NOMO-1 treated with dmso at 0.1 percent for 144 hours (cell line): ENCODE results near the gene RSPO4.

Experiments used
- DNase-seq: peaks from one replicate; lab custom pipeline; 2025; ENCODE audit not compliant: unreplicated experiment; lab: John Stamatoyannopoulos, UW

The RSPO4 gene

DNA sequence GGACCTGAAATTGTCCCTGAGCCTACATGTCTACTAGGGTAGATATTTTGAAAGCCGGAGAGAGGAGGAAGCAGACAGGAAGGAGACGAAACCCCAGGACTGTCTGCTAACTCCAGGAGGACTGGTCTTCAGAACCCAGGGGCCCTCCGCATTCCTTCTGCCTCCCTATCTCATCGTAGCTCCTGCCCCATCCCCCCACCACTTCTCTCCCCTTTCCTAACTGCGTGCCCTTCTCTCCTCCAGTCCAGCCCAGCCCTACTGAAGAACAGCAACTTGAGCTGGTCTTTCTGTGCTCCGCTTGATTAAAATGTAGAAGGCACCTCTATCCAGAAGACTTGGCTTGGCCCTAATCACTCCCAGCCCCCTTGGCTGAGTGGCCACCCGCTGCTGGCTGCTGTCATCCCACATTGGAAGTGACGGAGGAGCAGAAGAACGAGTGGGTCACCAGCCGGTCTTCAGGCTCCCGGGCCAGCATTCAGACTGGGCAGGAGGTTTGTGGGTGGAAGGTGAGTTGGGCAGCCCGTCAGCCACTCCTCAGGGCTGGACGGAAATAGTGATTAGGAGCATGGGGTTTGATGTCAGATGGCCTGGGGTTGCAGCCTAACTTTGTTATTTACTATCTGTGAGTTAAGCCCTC is 57.2 kb downstream of the RSPO4 start:
- no peak for DNase-seq

DNA sequence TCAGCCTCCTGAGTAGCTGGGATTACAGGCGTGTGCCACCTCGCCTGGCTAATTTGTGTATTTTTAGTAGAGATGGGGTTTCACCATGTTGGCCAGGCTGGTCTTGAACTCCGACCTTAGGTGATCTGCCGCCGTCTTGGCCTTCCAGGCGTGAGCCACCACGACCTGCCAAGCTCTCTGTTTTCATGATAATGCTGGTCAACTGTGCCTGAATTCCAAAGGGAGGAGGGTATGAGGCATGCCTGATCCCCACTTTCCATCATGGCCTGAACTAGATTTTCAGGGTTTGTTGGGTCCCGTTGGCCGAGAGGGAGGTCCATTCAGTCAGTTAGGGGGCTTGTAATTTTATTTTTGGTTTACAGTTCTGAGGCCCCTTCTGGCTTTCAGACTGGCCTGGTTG is 58.0 kb downstream of the RSPO4 start:
- DNase-seq: no peak

DNA sequence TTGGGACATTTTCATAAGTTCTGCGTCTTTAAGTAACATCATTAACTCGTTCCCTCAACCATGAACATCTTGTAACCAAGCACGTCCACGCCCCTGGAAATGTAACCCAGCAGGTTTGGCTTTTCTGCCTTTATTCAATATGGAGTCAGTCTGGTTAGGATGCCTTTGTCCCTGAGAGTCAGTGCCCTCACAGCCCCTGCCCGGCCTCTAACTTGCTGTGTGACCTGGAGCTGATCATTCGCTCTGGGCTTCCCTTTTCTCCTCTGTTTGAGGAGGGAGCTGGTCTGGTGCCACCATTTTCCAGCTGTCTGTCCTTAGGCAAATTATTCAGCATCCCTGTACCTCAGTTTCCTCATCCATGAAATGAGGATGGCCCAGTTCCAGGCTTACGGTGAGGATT is 59.5 kb downstream of the RSPO4 start:
- no peak for DNase-seq

- DNase-seq: no peak
Measured at GRCh38 chr20:940926-941325, 61.2 kb downstream of the RSPO4 start.

DNA sequence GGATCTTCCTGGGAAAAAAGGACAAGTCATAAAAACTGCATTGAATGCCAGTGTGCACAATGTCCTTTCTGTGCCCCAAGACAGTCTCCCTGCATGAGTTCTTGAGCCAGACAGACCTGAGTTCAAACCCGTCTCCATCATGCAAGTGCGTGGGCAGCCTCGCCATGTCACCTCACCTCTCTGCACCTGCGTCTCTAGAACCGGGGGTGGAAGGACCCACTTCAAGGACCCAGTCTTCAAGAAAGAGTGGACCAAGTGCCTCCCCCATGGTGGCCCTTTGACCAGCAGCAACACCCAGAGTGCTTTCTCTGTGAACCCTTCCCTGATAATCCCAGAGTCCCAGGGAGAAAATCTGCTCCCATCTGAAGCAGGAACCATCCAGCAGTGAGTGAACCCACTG is 62.5 kb downstream of the RSPO4 start:
- DNase-seq: no peak

DNA sequence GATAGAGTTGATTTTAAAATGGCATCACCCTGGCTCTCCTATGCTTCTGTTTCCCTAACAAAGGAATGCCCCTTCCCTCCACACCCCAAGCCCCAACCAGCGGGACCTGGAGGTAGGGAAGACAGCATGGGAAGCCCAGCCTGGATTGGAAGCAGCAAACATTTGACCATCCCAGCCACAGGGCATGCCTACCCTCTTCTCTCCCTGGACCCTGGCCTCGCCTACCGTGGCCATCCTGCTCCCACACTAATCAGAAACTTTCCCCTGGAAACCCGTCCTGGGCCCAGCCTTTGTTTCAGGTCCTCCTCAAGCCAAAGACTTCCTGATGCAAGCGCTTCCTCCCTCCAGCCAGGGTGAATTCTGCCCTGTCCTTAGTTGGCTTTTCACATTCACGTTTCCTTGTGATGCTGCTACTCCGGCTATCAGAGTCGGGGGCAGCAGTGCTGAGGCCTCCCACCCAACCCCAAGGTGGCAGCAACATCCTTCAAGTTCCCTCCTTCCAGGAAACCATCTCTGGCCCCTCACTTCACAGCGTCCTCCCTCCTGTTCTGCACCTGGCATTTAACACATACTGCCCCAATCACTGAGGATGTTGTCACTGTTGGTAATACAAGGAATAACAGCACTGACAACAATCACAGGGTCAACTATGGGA is 67.8 kb downstream of the RSPO4 start:
- no peak for DNase-seq

DNA sequence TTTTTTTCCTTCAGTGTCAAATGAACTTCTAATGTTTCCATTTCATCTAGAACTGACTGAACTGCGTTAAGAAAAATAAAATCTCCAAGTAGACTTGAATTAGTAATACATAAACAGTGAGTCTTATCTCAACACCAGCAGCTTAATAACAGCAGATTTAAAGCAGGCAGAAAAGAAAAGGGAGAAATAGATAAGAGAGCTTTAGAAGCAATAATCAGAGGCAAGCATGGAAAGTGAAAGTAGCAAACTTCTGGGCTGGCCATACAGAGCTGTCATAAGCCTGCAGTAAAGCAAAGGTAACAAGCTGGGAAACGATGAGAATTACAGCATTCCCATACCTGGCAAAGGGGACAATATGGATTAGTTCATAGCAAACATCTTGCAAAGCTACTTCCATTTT is 69.1 kb downstream of the RSPO4 start:
- no peak for DNase-seq

DNA sequence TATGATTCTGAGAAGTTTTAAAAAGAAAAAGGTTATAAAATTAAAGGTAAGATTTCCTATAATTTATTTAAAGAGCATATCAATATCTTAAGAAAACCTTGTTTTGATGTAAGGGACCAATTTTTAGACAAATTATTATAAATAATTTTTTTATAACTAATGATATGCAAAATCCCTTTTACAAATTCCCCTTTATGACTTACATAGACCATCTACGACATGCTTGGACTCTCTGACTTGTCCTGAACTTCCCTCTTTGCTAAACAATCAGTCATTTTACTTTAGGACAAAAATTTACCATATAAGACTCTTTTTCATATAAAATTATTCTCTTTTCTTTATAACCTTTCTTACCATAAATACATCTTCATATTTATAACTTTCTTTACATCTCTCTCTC is 70.7 kb downstream of the RSPO4 start:
- DNase-seq: no peak

- DNase-seq: no peak
Measured at GRCh38 chr20:926670-927069, 75.4 kb downstream of the RSPO4 start.

GRCh38 chr20:925516-925915 is 76.6 kb downstream of the RSPO4 start:
- no peak for DNase-seq

DNA sequence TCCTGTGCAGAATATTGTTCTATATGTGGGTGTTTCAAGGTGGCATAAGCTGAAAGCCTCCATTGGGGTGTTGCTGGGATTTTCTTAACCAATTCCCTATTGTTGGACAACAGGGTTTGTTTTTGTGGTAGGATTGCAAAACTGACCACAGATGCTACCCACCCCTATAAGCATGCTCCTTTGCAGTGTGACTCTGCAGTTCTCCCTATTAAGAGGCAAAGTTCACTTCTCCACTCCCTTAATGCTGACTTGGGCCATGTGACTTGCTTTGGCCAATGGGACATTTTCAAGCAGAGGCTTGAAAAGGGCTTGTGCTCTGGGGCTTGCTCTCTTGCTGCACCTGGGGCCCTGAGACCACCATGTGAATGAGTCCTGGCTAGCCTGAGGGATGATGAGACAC is 77.5 kb downstream of the RSPO4 start:
- DNase-seq: peak; percentile 55

GRCh38 chr20:922781-923180 is 79.3 kb downstream of the RSPO4 start:
- DNase-seq: no peak

- DNase-seq: no peak
Measured at GRCh38 chr20:921068-921467, 81.0 kb downstream of the RSPO4 start.

DNA sequence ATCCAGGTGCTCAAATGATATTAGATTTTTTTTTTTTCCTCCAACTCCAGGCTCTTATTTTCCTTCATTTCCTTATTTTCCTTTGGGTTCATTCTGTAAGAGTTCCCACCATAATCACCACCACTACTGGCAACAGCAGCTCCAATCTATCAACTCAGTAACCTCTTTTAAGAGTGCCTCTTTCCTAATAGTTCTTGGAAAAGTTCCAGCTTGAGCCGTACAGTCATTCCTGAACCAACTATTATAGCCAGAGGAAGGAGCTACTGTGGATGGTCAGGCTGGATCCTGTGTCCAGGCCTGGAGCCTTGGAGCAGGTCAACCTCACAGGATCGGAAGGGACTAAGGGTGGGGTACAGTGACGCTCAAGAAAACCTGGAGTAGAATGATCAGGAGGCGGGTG is 81.8 kb downstream of the RSPO4 start:
- no peak for DNase-seq

- no peak for DNase-seq
Measured at GRCh38 chr20:919491-919916, 82.6 kb downstream of the RSPO4 start.

DNA sequence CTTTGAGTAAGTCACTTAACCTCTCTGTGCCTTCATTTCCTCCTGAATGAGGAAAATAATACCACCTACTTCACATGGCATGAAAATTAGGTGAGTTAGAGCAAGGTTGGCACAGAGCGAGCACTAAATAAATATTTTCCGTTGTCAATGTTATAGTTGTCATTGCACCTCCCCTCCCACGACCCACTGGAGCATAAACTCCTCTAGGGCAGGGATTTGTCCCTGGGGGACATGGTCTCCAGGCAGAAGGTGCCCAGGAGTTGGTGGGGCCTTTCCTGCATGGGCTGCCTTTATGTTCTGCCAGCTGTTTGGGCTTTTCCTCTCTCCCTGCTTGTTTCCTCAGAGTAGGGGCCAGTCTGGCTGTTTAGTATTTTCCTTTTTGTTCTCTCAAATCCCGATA is 84.7 kb downstream of the RSPO4 start:
- DNase-seq: no peak

DNA sequence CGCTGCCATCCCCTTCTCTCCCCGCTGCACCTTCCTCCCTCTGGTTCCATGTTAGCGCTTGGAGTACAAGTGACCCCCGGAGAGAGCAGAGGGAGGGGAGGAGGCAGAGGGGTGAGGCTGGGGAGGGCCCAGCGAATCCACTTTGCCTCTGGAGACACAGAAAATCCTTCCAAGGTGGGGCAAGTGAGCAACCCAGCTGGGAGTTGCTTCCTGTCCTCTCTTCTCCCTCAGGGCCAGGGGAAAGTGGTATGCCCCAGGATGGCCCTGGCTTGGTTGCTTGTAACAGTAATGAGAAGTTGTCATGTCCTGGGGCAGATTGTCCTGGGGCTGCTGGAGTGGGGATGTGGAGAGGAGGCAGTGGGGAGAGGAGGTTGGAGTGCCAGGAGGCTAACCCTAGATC is 85.3 kb downstream of the RSPO4 start:
- no peak for DNase-seq

GRCh38 chr20:916125-916799 is 85.8 kb downstream of the RSPO4 start, which contains the start of gene ANGPT4:
Gene ANGPT4 (minus strand): TSS chr20:916334. CDS start chr20:916214, 120 bp downstream.
- DNase-seq: no peak

GRCh38 chr20:914727-915498 is 87.2 kb downstream of the RSPO4 start:
- DNase-seq: no peak

DNA sequence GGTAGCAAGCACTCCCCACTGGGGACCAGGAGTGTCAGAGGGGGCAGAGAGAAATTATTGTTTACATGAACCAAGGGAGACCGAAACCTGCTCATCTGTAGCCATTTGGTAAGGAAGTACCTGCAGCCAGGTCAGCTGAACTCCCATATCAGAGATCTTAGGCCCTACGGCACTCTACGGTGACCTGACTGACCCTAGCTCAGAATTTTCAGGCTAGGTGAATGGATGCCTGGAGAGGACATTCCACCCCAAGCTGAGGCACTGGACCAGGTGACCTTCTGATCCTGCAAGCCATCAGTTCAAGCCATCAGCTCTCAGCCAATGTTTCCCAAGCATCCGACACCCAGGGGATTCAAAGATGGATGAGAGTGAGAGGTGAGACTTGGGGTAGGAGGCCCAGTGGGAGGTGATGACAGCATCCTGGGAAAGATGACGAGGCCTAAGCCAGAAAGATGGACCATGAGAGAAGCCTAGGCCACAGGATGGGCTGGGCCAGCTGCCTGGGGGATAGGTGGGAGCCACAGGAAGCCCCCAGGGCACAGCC is 88.7 kb downstream of the RSPO4 start:
- no peak for DNase-seq

GRCh38 chr20:911882-912600 is 90.1 kb downstream of the RSPO4 start:
- DNase-seq: no peak
